SK-N-SH treated with all-trans-retinoic acid at 6 μM for 48 hours (cell line): ENCODE results near the gene BANP.

Source experiments
- ARNTL ChIP-seq: fragments of 450-650 bp; formaldehyde crosslinking; IDR thresholded peaks from 2 replicates; pipeline ENCODE4 v1.5.0; 2020; ENCODE audit warnings: low read depth, mild to moderate bottlenecking, moderate library complexity, borderline replicate concordance
- ESRRG ChIP-seq: fragments of 250-450 bp; sonication (Bioruptor Pico); IDR thresholded peaks from 2 replicates; pipeline ENCODE4 v1.6.1; 2021; ENCODE audit warnings: mild to moderate bottlenecking
- SNAI2 ChIP-seq: fragments of 250-450 bp; sonication (Bioruptor Pico); IDR thresholded peaks from 2 replicates; pipeline ENCODE4 v1.5.0; 2020; ENCODE audit warnings: mild to moderate bottlenecking, moderate library complexity
- TCF4 ChIP-seq: fragments of 250-450 bp; sonication (Bioruptor Pico); IDR thresholded peaks from 2 replicates; pipeline ENCODE4 v1.8.0; 2021; ENCODE audit warnings: mild to moderate bottlenecking, moderate library complexity, borderline replicate concordance
- TOX ChIP-seq: fragments of 250-450 bp; sonication (Bioruptor Pico); IDR thresholded peaks from 2 replicates; pipeline ENCODE4 v1.8.0; 2021; ENCODE audit warnings: mild to moderate bottlenecking, moderate library complexity, borderline replicate concordance
- ZFP3 ChIP-seq: fragments of 250-450 bp; sonication (Bioruptor Pico); IDR thresholded peaks from 2 replicates; pipeline ENCODE4 v1.5.0; 2020; ENCODE audit warnings: mild to moderate bottlenecking, moderate library complexity
- ZNF70 ChIP-seq: fragments of 450-650 bp; formaldehyde crosslinking; IDR thresholded peaks from 2 replicates; pipeline ENCODE4 v1.5.0; 2020; ENCODE audit warnings: mild to moderate bottlenecking, moderate library complexity
- TF ChIP-seq, protein P1 (sequence below): fragments of 250-450 bp; sonication (Bioruptor Pico); IDR thresholded peaks from 2 replicates; pipeline ENCODE4 v1.5.0; 2020; ENCODE audit warnings: mild to moderate bottlenecking, moderate library complexity
- TF ChIP-seq, protein P2 (sequence below): fragments of 250-450 bp; sonication (Bioruptor Pico); IDR thresholded peaks from 2 replicates; pipeline ENCODE4 v1.8.0; 2020; ENCODE audit warnings: mild to moderate bottlenecking, moderate library complexity, borderline replicate concordance

DNA sequence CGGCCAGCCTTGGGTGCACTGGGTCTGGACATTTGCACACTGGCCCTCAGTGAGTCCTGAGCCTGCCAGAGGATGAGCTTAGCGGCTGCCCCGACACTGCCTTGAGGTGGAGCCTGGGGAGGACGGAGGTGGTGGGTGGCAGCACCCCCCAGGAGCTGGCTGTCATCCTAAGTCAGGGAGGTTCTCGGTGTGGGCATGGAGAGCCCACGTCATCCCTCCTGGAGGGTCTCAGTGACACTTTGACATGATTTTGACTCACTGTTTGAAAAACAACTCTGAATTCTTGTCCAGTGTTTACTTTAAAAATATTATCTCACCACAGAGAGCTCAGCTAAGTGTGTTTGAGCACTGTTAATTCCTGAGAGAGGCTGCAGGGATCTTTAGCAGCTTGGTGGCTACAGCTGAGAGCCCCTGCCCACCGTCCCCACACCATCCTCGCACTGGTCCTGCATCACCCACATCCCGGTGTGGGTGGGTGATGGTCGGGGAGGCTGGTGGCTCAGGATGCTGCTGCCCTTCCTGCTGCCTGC is 63.1 kb downstream of the BANP start:
- TF ChIP-seq, protein P1, sequence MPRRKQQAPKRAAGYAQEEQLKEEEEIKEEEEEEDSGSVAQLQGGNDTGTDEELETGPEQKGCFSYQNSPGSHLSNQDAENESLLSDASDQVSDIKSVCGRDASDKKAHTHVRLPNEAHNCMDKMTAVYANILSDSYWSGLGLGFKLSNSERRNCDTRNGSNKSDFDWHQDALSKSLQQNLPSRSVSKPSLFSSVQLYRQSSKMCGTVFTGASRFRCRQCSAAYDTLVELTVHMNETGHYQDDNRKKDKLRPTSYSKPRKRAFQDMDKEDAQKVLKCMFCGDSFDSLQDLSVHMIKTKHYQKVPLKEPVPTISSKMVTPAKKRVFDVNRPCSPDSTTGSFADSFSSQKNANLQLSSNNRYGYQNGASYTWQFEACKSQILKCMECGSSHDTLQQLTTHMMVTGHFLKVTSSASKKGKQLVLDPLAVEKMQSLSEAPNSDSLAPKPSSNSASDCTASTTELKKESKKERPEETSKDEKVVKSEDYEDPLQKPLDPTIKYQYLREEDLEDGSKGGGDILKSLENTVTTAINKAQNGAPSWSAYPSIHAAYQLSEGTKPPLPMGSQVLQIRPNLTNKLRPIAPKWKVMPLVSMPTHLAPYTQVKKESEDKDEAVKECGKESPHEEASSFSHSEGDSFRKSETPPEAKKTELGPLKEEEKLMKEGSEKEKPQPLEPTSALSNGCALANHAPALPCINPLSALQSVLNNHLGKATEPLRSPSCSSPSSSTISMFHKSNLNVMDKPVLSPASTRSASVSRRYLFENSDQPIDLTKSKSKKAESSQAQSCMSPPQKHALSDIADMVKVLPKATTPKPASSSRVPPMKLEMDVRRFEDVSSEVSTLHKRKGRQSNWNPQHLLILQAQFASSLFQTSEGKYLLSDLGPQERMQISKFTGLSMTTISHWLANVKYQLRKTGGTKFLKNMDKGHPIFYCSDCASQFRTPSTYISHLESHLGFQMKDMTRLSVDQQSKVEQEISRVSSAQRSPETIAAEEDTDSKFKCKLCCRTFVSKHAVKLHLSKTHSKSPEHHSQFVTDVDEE (CRISPR knock-in tag): no peak
- TF ChIP-seq ARNTL: no peak
- no peak for TF ChIP-seq ZFP3 (CRISPR knock-in tag)
- no peak for TF ChIP-seq TCF4
- TF ChIP-seq TOX: no peak
- no peak for TF ChIP-seq ZNF70 (CRISPR knock-in tag)
- TF ChIP-seq SNAI2 (CRISPR knock-in tag): no peak
- TF ChIP-seq, protein P2, sequence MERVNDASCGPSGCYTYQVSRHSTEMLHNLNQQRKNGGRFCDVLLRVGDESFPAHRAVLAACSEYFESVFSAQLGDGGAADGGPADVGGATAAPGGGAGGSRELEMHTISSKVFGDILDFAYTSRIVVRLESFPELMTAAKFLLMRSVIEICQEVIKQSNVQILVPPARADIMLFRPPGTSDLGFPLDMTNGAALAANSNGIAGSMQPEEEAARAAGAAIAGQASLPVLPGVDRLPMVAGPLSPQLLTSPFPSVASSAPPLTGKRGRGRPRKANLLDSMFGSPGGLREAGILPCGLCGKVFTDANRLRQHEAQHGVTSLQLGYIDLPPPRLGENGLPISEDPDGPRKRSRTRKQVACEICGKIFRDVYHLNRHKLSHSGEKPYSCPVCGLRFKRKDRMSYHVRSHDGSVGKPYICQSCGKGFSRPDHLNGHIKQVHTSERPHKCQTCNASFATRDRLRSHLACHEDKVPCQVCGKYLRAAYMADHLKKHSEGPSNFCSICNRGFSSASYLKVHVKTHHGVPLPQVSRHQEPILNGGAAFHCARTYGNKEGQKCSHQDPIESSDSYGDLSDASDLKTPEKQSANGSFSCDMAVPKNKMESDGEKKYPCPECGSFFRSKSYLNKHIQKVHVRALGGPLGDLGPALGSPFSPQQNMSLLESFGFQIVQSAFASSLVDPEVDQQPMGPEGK: no peak
- no peak for TF ChIP-seq ESRRG (CRISPR knock-in tag)
